Peyer's patch (tissue), 4 donors: ENCODE measurements around the gene ZNF678.

Experiments used
- CTCF ChIP-seq, 6 experiments: fragments of 450-650 bp in 4 of 6; fragments of 200-600 bp in 2 of 6; sonication (generic) in 1 of 6; IDR thresholded peaks; one replicate each; pipeline ENCODE4 v1.5.1; 2017 to 2019; ENCODE audit warnings: antibody characterized with exemption in 6 of 6, mild to moderate bottlenecking in 3 of 6, moderate library complexity in 1 of 6
- POLR2A ChIP-seq, 2 donors: fragments of 450-650 bp; IDR thresholded peaks; one replicate each; pipeline ENCODE4 v1.5.1; 2017; ENCODE audit warnings: antibody characterized with exemption in 2 of 2, mild to moderate bottlenecking in 2 of 2, moderate library complexity in 2 of 2

- TF ChIP-seq CTCF (IDR thresholded peaks at IDR 0.05) (no peak), POLR2A (IDR thresholded peaks at IDR 0.05) (no peak)
Observed at GRCh38 chr1:227561241-227561907, 2.0 kb upstream of the ZNF678 start.
